SK-N-MC (cell line): ENCODE results near the gene SLC4A1.

Source experiments
- DNase-seq: peaks from one replicate; pipeline ENCODE4 v3.0.0-alpha.2; 2011; ENCODE audit warnings: low read depth, low spot score
- H3K27ac ChIP-seq: fragments of 200-600 bp; sonication (generic); 2 replicates; pipeline ENCODE4 v1.5.1; 2016; ENCODE audit warnings: mixed run types
- H3K36me3 ChIP-seq: fragments of 200-600 bp; sonication (generic); 2 replicates; pipeline ENCODE4 v1.6.1; 2017; ENCODE audit warnings: antibody characterized with exemption, low read length, mixed read lengths; ENCODE audit not compliant: insufficient read depth
- H3K4me3 ChIP-seq: fragments of 200-600 bp; sonication (generic); 2 replicates; pipeline ENCODE4 v1.5.1; 2016
- H3K9ac ChIP-seq: fragments of 200-600 bp; sonication (generic); 2 replicates; pipeline ENCODE4 v1.8.0; 2017; ENCODE audit warnings: mixed run types, mixed read lengths; ENCODE audit not compliant: insufficient read length
- H3K9me3 ChIP-seq: fragments of 200-600 bp; sonication (generic); 2 replicates; pipeline ENCODE4 v1.6.1; 2017; ENCODE audit warnings: low read depth, mild to moderate bottlenecking, antibody characterized with exemption, low read length, moderate library complexity, mixed read lengths
- EZH2 ChIP-seq: fragments of 200-600 bp; sonication (generic); IDR thresholded peaks from one replicate; pipeline ENCODE4 v1.6.1; 2017; ENCODE audit warnings: antibody characterized with exemption
- FOXP2 ChIP-seq: optimal IDR thresholded peaks from 2 replicates; pipeline ENCODE3; 2011; ENCODE audit warnings: mild to moderate bottlenecking, moderate library complexity; ENCODE audit not compliant: insufficient read depth; ENCODE audit errors: extremely low read length, control extremely low read depth
- POLR2AphosphoS5 ChIP-seq: IDR thresholded peaks from 2 replicates; pipeline ENCODE4 v1.6.1; 2012; ENCODE audit warnings: mild to moderate bottlenecking, low read depth, low read length, borderline replicate concordance

Gene SLC4A1

DNA sequence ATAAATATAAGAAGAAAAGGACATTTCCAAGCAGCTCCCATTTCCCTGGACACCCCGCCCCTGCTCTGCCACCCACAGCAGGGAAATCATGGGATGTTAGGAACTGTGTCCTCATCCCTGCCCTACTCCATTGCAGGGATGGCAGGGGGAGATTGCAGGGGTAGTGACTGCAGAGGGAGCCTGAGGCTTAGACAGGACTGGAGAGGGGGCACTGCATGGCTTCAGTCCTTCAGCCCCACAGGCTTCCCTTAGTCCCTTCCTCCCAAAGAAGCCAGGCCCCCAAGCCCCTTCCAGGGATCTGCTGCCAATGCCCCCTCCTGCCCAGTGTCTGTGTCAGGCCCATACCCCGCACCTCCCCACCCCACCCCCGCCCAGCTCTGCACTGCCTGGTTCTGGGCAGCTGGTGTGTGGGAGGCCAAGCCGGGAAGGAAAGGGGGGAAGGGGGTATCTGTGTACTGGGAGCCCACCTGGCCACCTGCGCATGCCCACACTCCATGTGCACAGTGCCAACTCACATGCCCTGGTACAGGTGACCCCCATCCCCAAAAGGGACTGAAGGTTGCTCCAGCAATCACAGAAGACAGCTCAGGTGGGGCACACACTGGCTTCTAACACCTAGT is 43.7 kb upstream of the SLC4A1 start:
- TF ChIP-seq FOXP2 (no peak), POLR2AphosphoS5 (no peak), EZH2 (no peak)
- no peak overlapping the region for H3K9ac ChIP-seq
- no peak for DNase-seq

DNA sequence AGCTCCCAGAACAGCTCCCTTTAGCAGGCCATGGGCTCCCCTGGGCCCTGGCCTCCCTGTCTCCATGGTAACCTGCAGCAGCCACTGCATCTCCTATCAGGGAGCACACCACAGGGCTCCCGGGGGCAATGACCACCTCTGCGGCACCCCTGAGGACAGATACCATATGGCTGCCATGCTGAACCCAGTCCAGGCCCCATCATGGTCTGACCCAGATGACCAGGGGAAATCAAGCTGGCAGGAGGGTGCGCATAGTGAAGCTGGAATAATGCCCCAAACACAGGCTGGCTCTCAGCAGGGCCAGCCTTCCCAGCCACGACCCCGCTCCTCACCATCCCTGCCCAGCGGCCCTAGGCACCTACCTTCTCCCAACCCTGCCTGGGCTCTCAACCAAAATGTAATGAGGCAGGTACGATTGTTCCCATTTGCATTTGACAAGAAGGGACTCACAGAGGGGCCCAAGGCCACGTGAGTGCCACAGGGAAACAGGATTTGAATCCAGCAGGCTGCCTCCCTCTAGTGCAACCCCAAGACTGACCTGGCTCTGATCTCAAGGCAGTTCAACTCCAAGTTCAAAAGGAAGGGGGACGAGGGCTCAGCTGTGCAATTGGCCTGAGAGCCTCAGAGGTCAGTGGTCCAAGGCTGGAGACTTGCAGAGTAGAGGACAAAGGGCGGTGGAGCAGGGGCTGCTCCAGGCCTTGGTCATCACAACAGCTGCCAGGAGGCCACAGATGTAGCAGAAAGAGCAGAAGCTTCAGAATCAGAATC is 42.9 kb upstream of the SLC4A1 start:
- TF ChIP-seq EZH2 (no peak), POLR2AphosphoS5 (no peak), FOXP2 (no peak)
- DNase-seq: no peak
- Histone ChIP-seq H3K9ac (no peak overlapping the region), H3K9me3 (no peaks in the 10 kb centered on the region), H3K27ac (no peak overlapping the region), H3K4me3 (no peak overlapping the region), H3K36me3 (no peaks in the 10 kb centered on the region)

More for the DNA sequence above, 43.7 kb upstream of the SLC4A1 start:
- Histone ChIP-seq H3K4me3 (no peak overlapping the region), H3K9me3 (no peaks in the 10 kb centered on the region), H3K27ac (no peak overlapping the region), H3K36me3 (no peaks in the 10 kb centered on the region)

DNA sequence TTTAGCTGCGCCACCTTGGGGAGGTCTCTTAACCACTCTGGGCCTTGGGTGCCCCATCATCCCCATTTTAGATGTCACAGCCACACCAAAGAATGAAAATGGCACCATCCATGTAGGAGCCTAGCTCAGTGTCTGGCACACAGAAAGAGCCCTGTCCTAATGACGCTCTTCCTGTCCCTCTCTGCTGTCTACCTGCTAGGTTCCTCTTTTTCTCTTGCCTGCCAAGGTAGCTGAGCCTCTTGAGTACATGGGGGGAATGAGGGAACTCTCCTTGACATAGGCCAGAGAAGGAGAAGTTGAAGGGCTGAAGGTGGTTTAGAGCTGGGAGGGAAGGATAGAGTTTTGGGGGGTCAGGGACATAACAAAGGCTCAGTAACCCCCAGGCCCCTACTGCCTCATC is 42.3 kb upstream of the SLC4A1 start:
- H3K4me3 ChIP-seq: no peak overlapping the region
- TF ChIP-seq EZH2: no peak
- no peak for TF ChIP-seq FOXP2
- DNase-seq: no peak

DNA sequence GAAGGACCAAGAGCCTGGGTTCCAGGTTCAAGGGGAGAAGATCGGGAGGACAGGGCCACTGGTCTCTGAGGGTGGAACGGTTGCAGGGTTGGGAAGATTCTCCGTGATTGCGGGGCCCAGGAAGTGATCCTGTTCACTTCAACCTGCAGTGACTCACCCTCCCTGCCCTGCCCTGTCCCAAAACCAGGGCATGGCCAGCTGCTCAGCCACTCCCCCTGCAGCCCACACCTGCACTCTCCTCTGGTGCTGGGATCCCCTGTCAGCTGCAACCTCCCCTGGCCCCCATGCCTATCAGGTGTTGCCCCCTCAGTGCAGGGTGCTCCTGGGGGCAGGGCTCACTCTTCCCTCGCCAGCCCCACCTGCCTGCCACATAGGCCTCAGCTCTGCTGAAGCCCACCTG is 41.5 kb upstream of the SLC4A1 start:
- H3K36me3 ChIP-seq: no peaks in the 10 kb centered on the region
- H3K27ac ChIP-seq: no peak overlapping the region
- H3K4me3 ChIP-seq: no peak overlapping the region
- H3K9me3 ChIP-seq: no peaks in the 10 kb centered on the region
- DNase-seq: no peak
- no peak overlapping the region for H3K9ac ChIP-seq
- TF ChIP-seq FOXP2 (no peak), EZH2 (no peak), POLR2AphosphoS5 (no peak)

More for the DNA sequence above, 42.3 kb upstream of the SLC4A1 start:
- Histone ChIP-seq H3K27ac (no peak overlapping the region), H3K36me3 (no peaks in the 10 kb centered on the region), H3K9me3 (no peaks in the 10 kb centered on the region), H3K9ac (no peak overlapping the region)

DNA sequence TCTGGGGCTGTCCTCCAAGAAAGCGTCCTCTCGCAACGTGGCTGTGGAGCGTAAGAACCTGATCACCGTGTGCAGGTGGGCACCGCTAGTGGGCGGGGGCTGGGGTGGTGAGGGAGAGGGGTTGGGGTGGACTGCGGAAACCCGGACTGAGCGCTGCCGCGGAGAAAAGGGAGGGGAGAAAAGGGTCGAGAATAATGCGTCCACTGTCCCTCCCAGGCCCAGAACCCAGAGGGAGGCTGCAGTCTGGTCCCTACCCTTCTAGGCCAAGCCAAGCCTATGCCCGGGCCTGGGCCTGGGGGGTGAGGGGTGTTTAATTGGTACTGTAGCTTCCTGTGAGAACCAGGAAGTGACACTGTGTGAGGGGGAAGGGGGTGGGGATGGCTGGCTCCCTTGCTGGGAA is 40.9 kb upstream of the SLC4A1 start:
- H3K36me3 ChIP-seq: no peaks in the 10 kb centered on the region
- H3K9ac ChIP-seq: no peak overlapping the region
- H3K27ac ChIP-seq: no peak overlapping the region
- no peaks in the 10 kb centered on the region for H3K9me3 ChIP-seq
- H3K4me3 ChIP-seq: no peak overlapping the region; the same call in 1 of the 2 replicates
- DNase-seq: no peak
- TF ChIP-seq EZH2 (no peak), FOXP2 (no peak), POLR2AphosphoS5 (no peak)

DNA sequence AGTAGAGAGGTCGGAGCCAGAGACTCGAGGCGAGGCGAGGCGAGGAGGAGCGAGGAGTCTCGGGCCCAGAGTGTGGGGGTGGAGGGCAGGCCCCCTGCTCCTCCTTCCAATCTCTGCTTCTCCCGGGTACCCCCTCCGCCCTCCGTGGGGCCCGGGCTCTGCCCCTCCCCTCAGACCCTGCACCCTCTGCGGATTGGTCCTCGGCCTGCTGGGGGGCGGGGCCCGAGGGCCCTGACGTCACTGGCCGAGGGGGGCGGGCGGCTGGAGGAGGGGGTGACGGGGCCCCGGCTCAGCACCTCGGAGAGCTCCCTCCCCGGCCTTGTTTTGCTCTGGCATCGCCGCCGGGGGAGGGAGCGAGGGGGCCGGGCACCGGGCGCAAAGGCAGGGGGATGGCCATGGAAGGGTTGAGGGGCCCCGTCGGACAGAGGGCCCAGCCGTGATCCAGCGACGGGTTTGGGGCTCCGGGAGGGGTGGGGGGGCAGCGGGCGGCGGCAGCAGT is 40.4 kb upstream of the SLC4A1 start, which contains the start of gene RUNDC3A:
Gene RUNDC3A (plus strand): TSS at position 282 of the 499 bp plus-strand sequence. CDS start 232 bp downstream, outside the sequence.
- no peaks in the 10 kb centered on the region for H3K36me3 ChIP-seq
- H3K27ac ChIP-seq: no peak within 1 kb of the TSS
- no peaks in the 10 kb centered on the region for H3K9me3 ChIP-seq
- TF ChIP-seq POLR2AphosphoS5 (no peak), FOXP2 (no peak), EZH2 (no peak)
- H3K4me3 ChIP-seq: peak within 1 kb of the TSS; percentile 69
- DNase-seq: no peak
- H3K9ac ChIP-seq: no peak within 1 kb of the TSS

DNA sequence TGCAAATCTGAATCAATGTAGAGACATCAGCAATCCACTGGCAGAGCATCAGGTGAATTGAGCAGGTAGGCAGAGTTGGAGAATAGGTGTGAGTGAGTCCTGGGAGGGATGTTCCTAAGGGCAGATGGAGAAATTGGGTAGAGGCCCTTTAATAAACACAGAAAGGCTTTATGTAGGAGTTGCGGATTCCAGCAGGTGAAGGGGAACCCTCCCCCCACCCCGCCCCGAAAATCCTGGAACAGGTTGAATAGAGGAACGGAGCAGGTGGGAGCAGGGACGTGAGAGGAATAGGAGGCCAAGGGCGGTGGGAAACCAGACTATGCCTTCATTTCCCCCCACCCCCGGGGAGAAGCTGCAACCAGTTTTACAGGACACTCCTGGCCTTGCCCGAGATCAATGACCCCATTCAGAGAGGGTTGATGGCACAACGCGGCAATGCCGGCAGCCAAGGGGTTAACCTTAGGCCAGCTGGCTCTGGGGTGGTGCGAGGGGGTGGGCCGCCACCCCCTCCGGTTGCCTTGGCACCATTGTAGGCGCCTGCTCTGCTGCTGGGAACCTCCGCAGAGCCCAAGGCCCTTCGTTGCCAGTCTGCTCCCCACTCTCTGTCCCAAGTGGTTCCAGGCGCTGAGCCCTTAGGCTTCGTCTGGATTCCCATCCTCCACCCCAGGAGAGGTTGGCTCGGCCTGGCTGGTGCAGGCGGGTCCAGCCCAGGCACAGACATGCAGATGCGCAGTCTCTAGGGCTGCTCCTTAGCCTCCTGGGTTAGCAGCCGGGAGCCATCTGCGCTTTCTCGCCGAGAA is 39.7 kb upstream of the SLC4A1 start:
- Histone ChIP-seq H3K27ac (no peak overlapping the region), H3K9me3 (no peaks in the 10 kb centered on the region), H3K4me3 (peak overlapping the region; percentile 69), H3K9ac (no peak overlapping the region), H3K36me3 (no peaks in the 10 kb centered on the region)
- no peak for DNase-seq
- no peak for TF ChIP-seq POLR2AphosphoS5
- no peak for TF ChIP-seq FOXP2
- no peak for TF ChIP-seq EZH2

DNA sequence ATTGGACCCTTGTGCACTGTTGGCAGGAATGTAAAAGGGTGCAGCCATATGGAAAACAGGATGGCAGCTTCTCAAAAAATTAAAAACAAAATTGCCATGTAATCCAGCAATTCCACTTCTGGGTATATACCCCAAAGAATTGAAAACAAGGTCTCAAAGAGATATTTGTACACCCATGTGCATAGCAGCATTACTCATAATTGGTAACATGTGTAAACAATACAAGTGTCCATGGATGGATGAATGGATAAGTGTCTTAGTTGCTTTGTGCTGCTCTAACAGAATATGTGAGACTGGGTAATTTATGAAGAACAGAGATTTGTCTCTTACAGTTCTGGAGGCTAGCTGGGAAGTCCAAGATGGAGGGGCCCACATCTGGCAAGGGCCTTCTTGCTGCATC is 36.7 kb upstream of the SLC4A1 start:
- Histone ChIP-seq H3K27ac (no peak overlapping the region), H3K9ac (no peak overlapping the region), H3K4me3 (peak overlapping the region; percentile 9; the same call in 1 of the 2 replicates), H3K36me3 (no peaks in the 10 kb centered on the region), H3K9me3 (no peaks in the 10 kb centered on the region)
- no peak for DNase-seq
- TF ChIP-seq FOXP2: no peak
- no peak for TF ChIP-seq EZH2
- no peak for TF ChIP-seq POLR2AphosphoS5
